ENCODE results near the gene BABAM2.

Gene BABAM2

DNA sequence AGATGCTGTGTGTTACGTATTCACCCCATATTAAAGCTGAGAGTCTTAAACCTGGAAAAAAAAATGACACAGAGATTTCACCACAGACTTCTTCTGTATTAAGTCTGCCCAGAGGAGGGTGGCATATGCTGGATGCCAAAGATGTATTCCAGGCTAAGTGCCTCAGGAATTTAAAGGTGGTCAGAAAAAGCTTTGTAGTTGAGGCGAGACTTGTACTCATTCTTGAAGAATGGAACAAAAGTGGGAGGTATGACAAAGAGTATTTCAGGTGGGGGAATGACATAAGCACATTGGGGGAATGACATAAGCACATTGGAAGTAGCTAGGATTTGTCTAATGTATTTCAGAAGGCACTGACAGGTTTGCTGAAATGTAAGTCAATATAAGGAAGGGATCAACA, 98.6 kb downstream of the BABAM2 start:
- DNase-seq (ENCODE audit: low read depth), result no peak
- TF ChIP-seq, protein P1, sequence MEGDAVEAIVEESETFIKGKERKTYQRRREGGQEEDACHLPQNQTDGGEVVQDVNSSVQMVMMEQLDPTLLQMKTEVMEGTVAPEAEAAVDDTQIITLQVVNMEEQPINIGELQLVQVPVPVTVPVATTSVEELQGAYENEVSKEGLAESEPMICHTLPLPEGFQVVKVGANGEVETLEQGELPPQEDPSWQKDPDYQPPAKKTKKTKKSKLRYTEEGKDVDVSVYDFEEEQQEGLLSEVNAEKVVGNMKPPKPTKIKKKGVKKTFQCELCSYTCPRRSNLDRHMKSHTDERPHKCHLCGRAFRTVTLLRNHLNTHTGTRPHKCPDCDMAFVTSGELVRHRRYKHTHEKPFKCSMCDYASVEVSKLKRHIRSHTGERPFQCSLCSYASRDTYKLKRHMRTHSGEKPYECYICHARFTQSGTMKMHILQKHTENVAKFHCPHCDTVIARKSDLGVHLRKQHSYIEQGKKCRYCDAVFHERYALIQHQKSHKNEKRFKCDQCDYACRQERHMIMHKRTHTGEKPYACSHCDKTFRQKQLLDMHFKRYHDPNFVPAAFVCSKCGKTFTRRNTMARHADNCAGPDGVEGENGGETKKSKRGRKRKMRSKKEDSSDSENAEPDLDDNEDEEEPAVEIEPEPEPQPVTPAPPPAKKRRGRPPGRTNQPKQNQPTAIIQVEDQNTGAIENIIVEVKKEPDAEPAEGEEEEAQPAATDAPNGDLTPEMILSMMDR (IDR thresholded peaks at IDR 0.05; ENCODE audit: low read depth, low read length), result no peak
- TF ChIP-seq POLR2A (IDR thresholded peaks at IDR 0.05; ENCODE audit: extremely low read depth, insufficient read length) (no peak), MYC (IDR thresholded peaks at IDR 0.05; ENCODE audit: low read depth, low read length) (no peak)
- TF ChIP-seq, protein P2, sequence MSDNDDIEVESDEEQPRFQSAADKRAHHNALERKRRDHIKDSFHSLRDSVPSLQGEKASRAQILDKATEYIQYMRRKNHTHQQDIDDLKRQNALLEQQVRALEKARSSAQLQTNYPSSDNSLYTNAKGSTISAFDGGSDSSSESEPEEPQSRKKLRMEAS (IDR thresholded peaks at IDR 0.05; ENCODE audit: low read depth, low read length), result no peak
- H3K4me3 ChIP-seq (ENCODE audit: low read depth, low read length), result no peak overlapping the region

DNA sequence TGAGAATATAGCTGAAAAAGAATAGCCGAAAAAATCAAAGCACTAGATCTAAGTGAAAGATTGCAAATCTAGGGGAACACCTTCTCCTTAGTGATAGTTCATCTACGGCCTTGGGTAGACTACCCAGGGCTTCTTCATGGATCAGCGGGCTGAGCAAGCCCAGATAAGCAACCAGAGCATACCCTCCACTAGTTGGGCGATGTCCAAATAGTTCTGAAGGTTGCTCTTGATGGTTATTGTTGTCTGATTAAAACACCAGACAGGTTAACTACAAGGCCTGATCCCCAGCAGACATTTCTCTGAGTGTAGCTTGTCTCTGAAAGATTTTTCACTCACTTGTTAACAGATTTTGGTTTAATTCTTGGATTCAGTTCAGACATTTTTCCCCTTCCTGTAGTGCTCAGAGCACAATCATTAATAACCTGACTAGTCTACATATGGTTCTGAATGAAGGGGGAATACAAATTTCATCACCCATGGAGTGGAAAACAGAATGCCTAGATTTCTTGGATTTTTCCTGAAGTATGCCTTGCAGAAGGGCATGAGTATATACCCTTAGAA, 99.6 kb downstream of the BABAM2 start:
- H3K4me3 ChIP-seq (ENCODE audit: low read depth, low read length), result no peak overlapping the region
- no peak for TF ChIP-seq POLR2A (IDR thresholded peaks at IDR 0.05; ENCODE audit: extremely low read depth, insufficient read length)
- TF ChIP-seq, protein P2 (IDR thresholded peaks at IDR 0.05; ENCODE audit: low read depth, low read length), result no peak
- TF ChIP-seq, protein P1 (IDR thresholded peaks at IDR 0.05; ENCODE audit: low read depth, low read length), result no peak
- no peak for TF ChIP-seq MYC (IDR thresholded peaks at IDR 0.05; ENCODE audit: low read depth, low read length)
- DNase-seq (ENCODE audit: low read depth), result no peak

DNA sequence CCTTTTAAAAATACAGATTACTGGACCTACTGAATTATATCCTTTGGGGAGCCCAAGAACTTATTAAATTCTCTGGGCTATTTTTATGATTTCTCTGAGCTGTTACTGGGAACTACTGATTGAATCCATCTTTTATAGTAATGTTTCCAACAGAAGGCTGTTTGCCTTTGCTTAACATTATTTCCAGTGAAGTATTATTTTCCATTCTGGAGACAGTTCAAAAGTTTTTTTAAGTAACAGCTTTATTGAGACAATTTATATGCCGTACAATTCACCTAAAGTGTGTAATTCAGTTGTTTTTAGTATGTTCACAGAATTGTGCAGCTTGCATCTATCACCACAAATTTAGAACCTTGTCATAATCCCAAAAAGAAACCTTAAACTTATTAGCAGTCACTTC, 100.6 kb downstream of the BABAM2 start:
- DNase-seq (ENCODE audit: low read depth), result no peak
- TF ChIP-seq, protein P1 (IDR thresholded peaks at IDR 0.05; ENCODE audit: low read depth, low read length), result no peak
- TF ChIP-seq, protein P2 (IDR thresholded peaks at IDR 0.05; ENCODE audit: low read depth, low read length), result no peak
- TF ChIP-seq MYC (IDR thresholded peaks at IDR 0.05; ENCODE audit: low read depth, low read length) (no peak), POLR2A (IDR thresholded peaks at IDR 0.05; ENCODE audit: extremely low read depth, insufficient read length) (no peak)
- no peak overlapping the region for H3K4me3 ChIP-seq (ENCODE audit: low read depth, low read length)

DNA sequence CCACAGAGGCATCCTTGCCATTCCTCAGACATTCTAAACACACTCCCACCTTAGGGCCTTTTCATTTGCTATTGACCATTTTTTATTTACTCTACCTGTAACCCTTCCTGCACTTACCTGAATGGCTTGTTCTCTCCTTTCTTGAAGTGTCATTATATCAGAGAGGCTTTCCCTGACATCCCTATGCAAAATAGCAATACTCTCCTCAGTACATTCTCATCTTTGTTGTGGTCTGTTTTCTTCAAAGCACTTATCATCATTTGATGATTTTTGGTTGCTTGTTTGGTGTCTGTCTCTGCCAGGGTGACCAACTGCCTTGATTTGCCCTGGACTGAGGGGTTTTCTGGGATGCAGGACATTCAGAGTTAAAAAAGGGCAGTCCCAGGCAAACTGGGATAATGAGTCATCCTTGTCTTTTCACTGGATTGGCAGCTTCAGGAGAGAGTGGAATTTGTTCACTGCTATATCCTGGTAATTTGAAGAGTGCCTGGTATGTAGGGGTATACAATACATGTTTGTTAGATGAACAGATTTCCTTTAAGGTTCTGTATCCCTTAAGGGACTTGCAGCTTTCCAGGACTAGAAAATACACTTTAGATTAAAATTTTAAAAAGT, 102.4 kb downstream of the BABAM2 start:
- no peak overlapping the region for H3K4me3 ChIP-seq (ENCODE audit: low read depth, low read length)
- no peak for TF ChIP-seq POLR2A (IDR thresholded peaks at IDR 0.05; ENCODE audit: extremely low read depth, insufficient read length)
- TF ChIP-seq, protein P1 (IDR thresholded peaks at IDR 0.05; ENCODE audit: low read depth, low read length), result no peak
- TF ChIP-seq, protein P2 (IDR thresholded peaks at IDR 0.05; ENCODE audit: low read depth, low read length), result no peak
- no peak for DNase-seq (ENCODE audit: low read depth)

DNA sequence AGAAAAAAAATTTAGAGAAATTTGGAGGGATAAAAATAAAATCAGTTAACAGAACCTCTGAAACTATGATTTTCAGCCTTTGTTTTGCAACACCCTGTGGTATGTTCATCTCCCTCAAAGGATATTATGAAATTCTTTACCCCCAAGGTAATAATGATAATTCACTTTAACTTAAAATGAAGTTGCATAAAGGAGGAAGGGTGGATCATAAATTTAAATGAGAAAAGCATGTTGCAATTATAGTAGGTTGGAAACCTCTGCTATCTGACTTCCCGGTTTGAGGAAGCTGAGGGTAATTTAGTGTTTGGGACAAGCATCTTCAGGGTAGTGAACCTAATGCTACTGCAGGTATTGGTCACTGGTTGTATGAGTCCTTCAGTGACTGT, 102.9 kb downstream of the BABAM2 start:
- no peak overlapping the region for H3K4me3 ChIP-seq (ENCODE audit: low read depth, low read length)
- TF ChIP-seq, protein P1 (IDR thresholded peaks at IDR 0.05; ENCODE audit: low read depth, low read length), result no peak
- TF ChIP-seq POLR2A (IDR thresholded peaks at IDR 0.05; ENCODE audit: extremely low read depth, insufficient read length) (no peak), MYC (IDR thresholded peaks at IDR 0.05; ENCODE audit: low read depth, low read length) (no peak)
- TF ChIP-seq, protein P2 (IDR thresholded peaks at IDR 0.05; ENCODE audit: low read depth, low read length), result no peak
- DNase-seq (ENCODE audit: low read depth), result peak; percentile 79
